ENCODE data around the gene MAPRE3.

Gene MAPRE3

DNA sequence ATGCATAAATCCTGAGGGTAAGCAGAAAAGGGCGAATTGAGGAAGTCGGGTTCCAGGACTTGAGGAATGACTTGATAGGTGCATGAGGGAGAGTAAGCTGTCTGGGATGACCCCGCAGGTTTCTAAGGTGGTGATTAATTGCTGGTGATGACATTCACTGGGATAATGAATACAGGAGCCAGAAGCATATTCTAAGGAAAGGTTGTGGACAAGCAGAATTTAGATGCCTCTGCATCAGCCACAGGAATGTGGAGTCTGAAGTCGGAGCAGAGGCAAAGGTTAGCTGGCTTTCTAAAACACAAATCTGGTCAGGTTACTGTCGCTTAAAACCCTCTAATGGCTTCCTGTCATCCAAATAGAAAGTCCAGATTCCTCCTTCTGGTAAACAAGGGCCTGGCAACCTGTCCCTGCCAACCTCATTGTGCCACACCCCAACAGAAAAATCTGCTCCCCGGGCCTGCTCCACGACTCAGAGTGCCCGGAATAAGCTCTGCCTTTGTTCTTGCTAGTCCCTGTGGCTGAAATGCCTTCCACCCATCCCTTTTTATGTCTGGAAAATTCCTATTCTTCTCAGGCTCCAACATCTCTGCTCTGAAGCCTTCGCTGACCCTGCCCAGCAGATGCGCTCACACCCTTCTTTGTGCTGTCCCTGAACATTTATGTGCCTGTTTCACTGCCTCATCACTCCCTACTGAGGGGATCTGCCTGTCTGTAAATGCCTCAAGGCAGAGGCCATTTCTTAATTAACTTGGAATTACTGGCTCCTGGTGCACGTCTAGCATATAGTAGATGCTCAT is 51.0 kb downstream of the MAPRE3 start:
- Histone ChIP-seq H3K9ac (ENCODE audit: low read depth in 1 of 2, low read length in 2 of 2) (no peak overlapping the region), H3K4me3 (ENCODE audit: low read length in 2 of 2) (no peak overlapping the region), H3K9me3 (ENCODE audit: control insufficient read depth in 2 of 2, low read length in 2 of 2) (no peaks in the 10 kb centered on the region), H3K4me1 (ENCODE audit: control insufficient read depth in 2 of 2, insufficient read depth in 2 of 2, low read length in 2 of 2) (peaks cover 24 to 31% of the 10 kb centered on the region in 2 donors), H3K36me3 (ENCODE audit: control insufficient read depth in 2 of 2, insufficient read depth in 2 of 2, low read length in 2 of 2) (peaks cover 8 to 19% of the 10 kb centered on the region in 2 donors), H3K27ac (ENCODE audit: low read depth in 2 of 2, low read length in 2 of 2) (peak overlapping the region; percentile 40 to 73), H3K27me3 (ENCODE audit: control insufficient read depth in 2 of 2, insufficient read depth in 2 of 2, low read length in 2 of 2) (no peaks in the 10 kb centered on the region)

- Histone ChIP-seq H3K4me1 (ENCODE audit: control insufficient read depth in 2 of 2, insufficient read depth in 2 of 2, low read length in 2 of 2) (peaks cover 21 to 31% of the 10 kb centered on the region in 2 donors), H3K36me3 (ENCODE audit: control insufficient read depth in 2 of 2, insufficient read depth in 2 of 2, low read length in 2 of 2) (peaks cover 10 to 31% of the 10 kb centered on the region in 2 donors), H3K9ac (ENCODE audit: low read depth in 1 of 2, low read length in 2 of 2) (no peak overlapping the region), H3K27ac (ENCODE audit: low read depth in 2 of 2, low read length in 2 of 2) (no peak overlapping the region), H3K4me3 (ENCODE audit: low read length in 2 of 2) (no peak overlapping the region), H3K9me3 (ENCODE audit: control insufficient read depth in 2 of 2, low read length in 2 of 2) (no peaks in the 10 kb centered on the region), H3K27me3 (ENCODE audit: control insufficient read depth in 2 of 2, insufficient read depth in 2 of 2, low read length in 2 of 2) (no peaks in the 10 kb centered on the region)
Observed at GRCh38 chr2:27023740-27024139, 53.3 kb downstream of the MAPRE3 start.

DNA sequence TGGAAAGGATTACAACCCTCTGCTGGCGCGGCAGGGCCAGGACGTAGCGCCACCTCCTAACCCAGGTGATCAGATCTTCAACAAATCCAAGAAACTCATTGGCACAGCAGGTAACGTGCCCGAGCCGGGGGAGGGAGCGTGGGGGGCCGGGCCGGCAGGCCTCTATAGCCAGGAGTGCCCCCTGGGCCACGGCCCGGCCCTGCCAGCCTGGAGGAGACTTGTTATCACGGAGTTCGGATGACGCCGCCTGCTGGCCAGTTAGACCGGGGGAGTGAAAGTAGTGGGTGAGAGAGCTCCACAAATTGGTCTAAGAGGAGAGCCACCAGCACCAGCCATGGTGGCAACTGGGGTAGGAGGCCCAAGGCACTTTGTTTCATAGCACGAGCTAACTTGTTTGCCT is 53.8 kb downstream of the MAPRE3 start:
- peaks cover 10 to 34% of the 10 kb centered on the region in 2 donors for H3K36me3 ChIP-seq (ENCODE audit: control insufficient read depth in 2 of 2, insufficient read depth in 2 of 2, low read length in 2 of 2)
- no peaks in the 10 kb centered on the region for H3K27me3 ChIP-seq (ENCODE audit: control insufficient read depth in 2 of 2, insufficient read depth in 2 of 2, low read length in 2 of 2)
- H3K4me3 ChIP-seq (ENCODE audit: low read length in 2 of 2): no peak overlapping the region
- no peaks in the 10 kb centered on the region for H3K9me3 ChIP-seq (ENCODE audit: control insufficient read depth in 2 of 2, low read length in 2 of 2)
- no peak overlapping the region for H3K9ac ChIP-seq (ENCODE audit: low read depth in 1 of 2, low read length in 2 of 2)
- H3K27ac ChIP-seq (ENCODE audit: low read depth in 2 of 2, low read length in 2 of 2): no peak overlapping the region
- peaks cover 21 to 31% of the 10 kb centered on the region in 2 donors for H3K4me1 ChIP-seq (ENCODE audit: control insufficient read depth in 2 of 2, insufficient read depth in 2 of 2, low read length in 2 of 2)

DNA sequence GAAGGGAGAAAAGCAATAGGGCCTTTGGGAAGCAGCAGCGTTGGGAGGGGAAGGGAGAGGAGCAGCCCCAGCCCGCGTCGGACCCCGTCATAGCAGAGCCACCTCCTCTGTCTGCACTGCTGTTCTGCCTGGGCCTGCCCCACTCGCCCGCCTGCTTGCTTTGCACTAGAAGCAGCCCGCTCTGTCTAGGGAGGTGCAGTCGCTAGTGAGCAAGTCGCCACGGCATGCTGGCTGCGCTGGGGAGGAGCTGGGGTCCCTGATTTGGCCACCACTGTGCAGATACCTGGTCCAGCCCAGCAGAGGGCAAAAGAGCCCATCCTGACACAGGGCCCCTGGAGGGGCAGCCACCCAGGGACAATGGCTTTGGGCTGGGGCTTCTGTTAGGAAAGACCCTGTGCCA is 54.4 kb downstream of the MAPRE3 start:
- Histone ChIP-seq H3K27me3 (ENCODE audit: control insufficient read depth in 2 of 2, insufficient read depth in 2 of 2, low read length in 2 of 2) (no peaks in the 10 kb centered on the region), H3K36me3 (ENCODE audit: control insufficient read depth in 2 of 2, insufficient read depth in 2 of 2, low read length in 2 of 2) (peaks cover 10 to 36% of the 10 kb centered on the region in 2 donors), H3K4me3 (ENCODE audit: low read length in 2 of 2) (no peak overlapping the region), H3K4me1 (ENCODE audit: control insufficient read depth in 2 of 2, insufficient read depth in 2 of 2, low read length in 2 of 2) (peaks cover 16 to 25% of the 10 kb centered on the region in 2 donors), H3K9ac (ENCODE audit: low read depth in 1 of 2, low read length in 2 of 2) (no peak overlapping the region), H3K27ac (ENCODE audit: low read depth in 2 of 2, low read length in 2 of 2) (no peak overlapping the region), H3K9me3 (ENCODE audit: control insufficient read depth in 2 of 2, low read length in 2 of 2) (no peaks in the 10 kb centered on the region)

- peaks cover 10 to 19% of the 10 kb centered on the region in 2 donors for H3K4me1 ChIP-seq (ENCODE audit: control insufficient read depth in 2 of 2, insufficient read depth in 2 of 2, low read length in 2 of 2)
- H3K9me3 ChIP-seq (ENCODE audit: control insufficient read depth in 2 of 2, low read length in 2 of 2): no peaks in the 10 kb centered on the region
- no peak overlapping the region for H3K4me3 ChIP-seq (ENCODE audit: low read length in 2 of 2)
- H3K27ac ChIP-seq (ENCODE audit: low read depth in 2 of 2, low read length in 2 of 2): no peak overlapping the region
- H3K9ac ChIP-seq (ENCODE audit: low read depth in 1 of 2, low read length in 2 of 2): no peak overlapping the region
- no peaks in the 10 kb centered on the region for H3K27me3 ChIP-seq (ENCODE audit: control insufficient read depth in 2 of 2, insufficient read depth in 2 of 2, low read length in 2 of 2)
- H3K36me3 ChIP-seq (ENCODE audit: control insufficient read depth in 2 of 2, insufficient read depth in 2 of 2, low read length in 2 of 2): peaks cover 10 to 36% of the 10 kb centered on the region in 2 donors
Observed at GRCh38 chr2:27025281-27025800, 54.9 kb downstream of the MAPRE3 start.

- Histone ChIP-seq H3K27me3 (ENCODE audit: control insufficient read depth in 2 of 2, insufficient read depth in 2 of 2, low read length in 2 of 2) (no peaks in the 10 kb centered on the region), H3K9ac (ENCODE audit: low read depth in 1 of 2, low read length in 2 of 2) (no peak overlapping the region), H3K9me3 (ENCODE audit: control insufficient read depth in 2 of 2, low read length in 2 of 2) (no peaks in the 10 kb centered on the region), H3K27ac (ENCODE audit: low read depth in 2 of 2, low read length in 2 of 2) (no peak overlapping the region), H3K4me1 (ENCODE audit: control insufficient read depth in 2 of 2, insufficient read depth in 2 of 2, low read length in 2 of 2) (peaks cover 6 to 11% of the 10 kb centered on the region in 2 donors), H3K36me3 (ENCODE audit: control insufficient read depth in 2 of 2, insufficient read depth in 2 of 2, low read length in 2 of 2) (peaks cover 10 to 36% of the 10 kb centered on the region in 2 donors), H3K4me3 (ENCODE audit: low read length in 2 of 2) (no peak overlapping the region)
Observed at GRCh38 chr2:27025861-27026851, 55.7 kb downstream of the MAPRE3 start.

DNA sequence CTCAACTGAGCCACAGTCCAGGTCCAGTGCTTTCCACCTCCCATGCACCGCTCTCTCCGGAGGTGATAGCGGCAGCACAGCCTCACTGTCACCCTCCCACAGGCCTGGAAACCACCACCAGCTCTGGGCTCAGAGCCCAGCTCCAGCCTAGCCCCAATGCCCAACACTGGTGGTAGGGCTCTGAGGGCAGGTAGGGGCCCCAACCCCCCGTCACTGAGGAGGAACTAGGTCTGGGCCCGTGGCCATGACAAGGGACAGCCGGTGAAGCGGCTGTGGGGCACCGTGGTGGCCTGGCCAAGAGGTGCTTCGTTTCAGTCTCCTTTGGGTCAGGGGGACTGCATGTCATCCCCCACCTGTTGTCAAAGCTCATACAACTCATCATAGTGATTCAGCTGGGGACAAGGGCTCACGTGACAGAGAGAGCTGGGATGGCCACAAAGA is 56.8 kb downstream of the MAPRE3 start:
- Histone ChIP-seq H3K9ac (ENCODE audit: low read depth in 1 of 2, low read length in 2 of 2) (no peak overlapping the region), H3K9me3 (ENCODE audit: control insufficient read depth in 2 of 2, low read length in 2 of 2) (no peaks in the 10 kb centered on the region), H3K4me3 (ENCODE audit: low read length in 2 of 2) (no peak overlapping the region), H3K36me3 (ENCODE audit: control insufficient read depth in 2 of 2, insufficient read depth in 2 of 2, low read length in 2 of 2) (peaks cover 10 to 36% of the 10 kb centered on the region in 2 donors), H3K4me1 (ENCODE audit: control insufficient read depth in 2 of 2, insufficient read depth in 2 of 2, low read length in 2 of 2) (peaks cover under 1 to 3% of the 10 kb centered on the region in 2 donors), H3K27me3 (ENCODE audit: control insufficient read depth in 2 of 2, insufficient read depth in 2 of 2, low read length in 2 of 2) (no peaks in the 10 kb centered on the region), H3K27ac (ENCODE audit: low read depth in 2 of 2, low read length in 2 of 2) (no peak overlapping the region)

DNA sequence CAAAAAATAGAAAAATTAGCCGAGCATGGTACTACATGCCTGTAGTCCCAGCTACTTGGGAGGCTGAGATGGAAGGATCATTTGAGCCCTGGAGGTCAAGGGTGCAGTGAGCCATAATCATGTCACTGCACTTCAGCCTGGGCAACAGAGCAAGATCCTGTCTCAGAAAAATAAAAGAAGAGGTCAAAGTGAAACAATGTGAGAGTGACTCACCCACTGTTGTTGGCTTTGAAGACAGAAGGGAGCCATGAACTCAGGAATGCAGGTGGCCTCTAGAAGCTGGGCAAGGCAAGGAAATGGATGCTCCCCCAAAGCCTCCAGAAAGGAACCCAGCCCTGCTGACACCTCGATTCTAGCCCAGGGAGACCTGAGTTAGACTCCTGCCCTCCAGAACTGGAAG is 58.6 kb downstream of the MAPRE3 start:
- Histone ChIP-seq H3K9ac (ENCODE audit: low read depth in 1 of 2, low read length in 2 of 2) (no peak overlapping the region), H3K4me3 (ENCODE audit: low read length in 2 of 2) (no peak overlapping the region), H3K4me1 (ENCODE audit: control insufficient read depth in 2 of 2, insufficient read depth in 2 of 2, low read length in 2 of 2) (peaks cover 8 to 12% of the 10 kb centered on the region in 2 donors), H3K36me3 (ENCODE audit: control insufficient read depth in 2 of 2, insufficient read depth in 2 of 2, low read length in 2 of 2) (peaks cover 10 to 23% of the 10 kb centered on the region in 2 donors), H3K27me3 (ENCODE audit: control insufficient read depth in 2 of 2, insufficient read depth in 2 of 2, low read length in 2 of 2) (no peaks in the 10 kb centered on the region), H3K9me3 (ENCODE audit: control insufficient read depth in 2 of 2, low read length in 2 of 2) (no peaks in the 10 kb centered on the region), H3K27ac (ENCODE audit: low read depth in 2 of 2, low read length in 2 of 2) (no peak overlapping the region)

GRCh38 chr2:27032495-27033252 is 62.2 kb downstream of the MAPRE3 start, which contains the start of gene TMEM214:
TMEM214 (plus strand) TSS chr2:27032965; CDS start chr2:27033016, 51 bp downstream.
- no peaks in the 10 kb centered on the region for H3K9me3 ChIP-seq (ENCODE audit: control insufficient read depth in 2 of 2, low read length in 2 of 2)
- peaks cover 29 to 37% of the 10 kb centered on the region in 2 donors for H3K36me3 ChIP-seq (ENCODE audit: control insufficient read depth in 2 of 2, insufficient read depth in 2 of 2, low read length in 2 of 2)
- peak within 1 kb of the TSS; percentile 79 to 97 for H3K4me3 ChIP-seq (ENCODE audit: low read length in 2 of 2)
- peak within 1 kb of the TSS; percentile 91 to 92 for H3K9ac ChIP-seq (ENCODE audit: low read depth in 1 of 2, low read length in 2 of 2)
- peak within 1 kb of the TSS; percentile 64 to 75 for H3K27ac ChIP-seq (ENCODE audit: low read depth in 2 of 2, low read length in 2 of 2)
- H3K4me1 ChIP-seq (ENCODE audit: control insufficient read depth in 2 of 2, insufficient read depth in 2 of 2, low read length in 2 of 2): peaks cover 12 to 14% of the 10 kb centered on the region in 2 donors
- H3K27me3 ChIP-seq (ENCODE audit: control insufficient read depth in 2 of 2, insufficient read depth in 2 of 2, low read length in 2 of 2): no peaks in the 10 kb centered on the region
